Measurements from ENCODE around the gene FBXO34.

FBXO34 gene

DNA sequence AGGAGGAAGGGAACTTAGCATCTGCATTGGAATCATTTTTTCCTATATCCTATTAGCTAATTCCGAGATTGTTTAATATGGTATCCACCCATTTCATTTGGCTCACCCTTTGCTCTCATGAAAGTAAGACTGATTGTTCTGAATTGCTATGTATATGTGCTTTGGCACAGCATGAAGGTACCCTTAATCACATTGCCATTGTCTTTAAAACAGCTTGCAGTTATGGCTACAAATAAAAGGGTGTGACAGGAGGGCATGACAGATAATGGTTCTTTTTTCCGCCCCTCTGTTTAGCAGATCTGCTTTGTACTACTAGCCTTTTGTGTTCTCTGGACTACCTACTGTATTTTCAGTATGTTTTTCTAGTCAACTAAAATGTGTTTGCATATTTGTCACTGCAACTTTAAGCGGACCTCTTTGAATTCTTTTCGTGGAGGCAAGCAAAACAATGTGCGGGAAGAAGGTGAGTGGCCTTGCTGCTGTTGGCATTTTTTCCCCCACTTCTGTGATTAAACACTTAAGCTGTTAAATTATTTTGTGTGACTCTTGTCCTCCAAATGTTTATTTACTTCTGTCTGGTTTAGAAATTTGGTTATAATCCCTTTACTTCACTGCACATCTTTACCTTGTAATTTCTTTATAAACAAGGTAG, 35.8 kb downstream of the FBXO34 start:
- TF ChIP-seq FOXM1 (IDR thresholded peaks at IDR 0.05; ENCODE audit: borderline replicate concordance, low read depth) = no peak
- peak; percentile 11; the same call in 1 of the 2 replicates for TF ChIP-seq EP300 (IDR thresholded peaks at IDR 0.05; ENCODE audit: borderline replicate concordance)
- no peak for TF ChIP-seq EGR1 (IDR thresholded peaks at IDR 0.05)
- no peak for TF ChIP-seq TEAD4 (IDR thresholded peaks at IDR 0.05)
- TF ChIP-seq NFIC (IDR thresholded peaks at IDR 0.05) = peak; percentile 44

DNA sequence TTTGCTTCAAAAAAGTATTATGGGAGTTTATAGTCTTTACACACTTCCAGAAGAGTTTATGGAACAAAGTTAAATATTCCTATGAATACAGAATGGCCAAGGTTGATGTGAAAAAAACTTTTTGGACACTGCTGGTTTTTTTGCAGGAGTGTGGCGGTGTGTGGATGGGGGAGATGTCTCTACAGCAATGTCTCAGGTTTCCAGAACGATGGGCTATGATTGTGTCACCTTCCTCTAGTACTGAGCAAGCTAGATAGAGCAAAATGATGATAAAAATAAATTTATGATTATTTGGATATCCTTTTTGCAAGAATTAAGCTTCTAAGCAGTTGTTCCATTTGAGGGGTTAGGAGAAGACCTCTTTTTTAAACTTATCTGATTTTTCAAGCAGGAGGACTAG, 37.9 kb downstream of the FBXO34 start:
- TF ChIP-seq, protein P1, sequence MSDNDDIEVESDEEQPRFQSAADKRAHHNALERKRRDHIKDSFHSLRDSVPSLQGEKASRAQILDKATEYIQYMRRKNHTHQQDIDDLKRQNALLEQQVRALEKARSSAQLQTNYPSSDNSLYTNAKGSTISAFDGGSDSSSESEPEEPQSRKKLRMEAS (IDR thresholded peaks at IDR 0.05) = no peak
- no peak for TF ChIP-seq TAF1 (IDR thresholded peaks at IDR 0.05; ENCODE audit: low read depth)

DNA sequence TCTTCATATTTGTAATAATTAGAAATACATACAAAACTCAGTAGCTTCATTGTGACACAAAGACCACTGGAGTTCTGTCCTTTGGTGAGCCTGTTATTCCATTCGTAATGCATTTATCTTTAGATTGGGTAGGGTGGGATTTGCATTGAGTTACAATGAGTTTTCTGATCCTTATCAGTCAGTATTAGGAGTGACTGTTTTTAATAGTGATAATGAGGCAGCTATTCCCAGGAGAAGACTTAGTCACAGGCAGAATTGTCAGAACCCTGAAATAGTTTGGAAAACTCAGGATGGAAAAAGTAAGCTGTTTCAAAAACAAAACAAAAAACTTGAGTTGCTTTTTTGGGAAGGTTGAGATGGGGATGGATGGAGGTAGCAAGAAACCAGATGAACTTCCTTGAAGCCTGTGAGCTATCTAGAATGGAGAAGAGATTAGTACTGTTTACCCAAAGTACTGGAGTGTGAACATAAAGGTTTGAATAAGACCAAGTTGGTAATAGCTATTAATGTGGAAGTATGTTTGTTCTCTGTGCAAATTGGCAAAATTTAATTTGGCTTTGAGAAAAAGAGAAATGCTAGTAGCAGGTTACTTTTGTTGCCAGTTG, 38.6 kb downstream of the FBXO34 start:
- TF ChIP-seq NFIC (IDR thresholded peaks at IDR 0.05) (no peak), TAF1 (IDR thresholded peaks at IDR 0.05; ENCODE audit: low read depth) (no peak), TEAD4 (IDR thresholded peaks at IDR 0.05) (no peak), TCF12 (IDR thresholded peaks at IDR 0.05; ENCODE audit: low read depth) (no peak), CEBPB (IDR thresholded peaks at IDR 0.05) (no peak), RAD21 (IDR thresholded peaks at IDR 0.05; ENCODE audit: low read depth) (no peak), EP300 (IDR thresholded peaks at IDR 0.05; ENCODE audit: borderline replicate concordance) (no peak)
- TF ChIP-seq, protein P2, sequence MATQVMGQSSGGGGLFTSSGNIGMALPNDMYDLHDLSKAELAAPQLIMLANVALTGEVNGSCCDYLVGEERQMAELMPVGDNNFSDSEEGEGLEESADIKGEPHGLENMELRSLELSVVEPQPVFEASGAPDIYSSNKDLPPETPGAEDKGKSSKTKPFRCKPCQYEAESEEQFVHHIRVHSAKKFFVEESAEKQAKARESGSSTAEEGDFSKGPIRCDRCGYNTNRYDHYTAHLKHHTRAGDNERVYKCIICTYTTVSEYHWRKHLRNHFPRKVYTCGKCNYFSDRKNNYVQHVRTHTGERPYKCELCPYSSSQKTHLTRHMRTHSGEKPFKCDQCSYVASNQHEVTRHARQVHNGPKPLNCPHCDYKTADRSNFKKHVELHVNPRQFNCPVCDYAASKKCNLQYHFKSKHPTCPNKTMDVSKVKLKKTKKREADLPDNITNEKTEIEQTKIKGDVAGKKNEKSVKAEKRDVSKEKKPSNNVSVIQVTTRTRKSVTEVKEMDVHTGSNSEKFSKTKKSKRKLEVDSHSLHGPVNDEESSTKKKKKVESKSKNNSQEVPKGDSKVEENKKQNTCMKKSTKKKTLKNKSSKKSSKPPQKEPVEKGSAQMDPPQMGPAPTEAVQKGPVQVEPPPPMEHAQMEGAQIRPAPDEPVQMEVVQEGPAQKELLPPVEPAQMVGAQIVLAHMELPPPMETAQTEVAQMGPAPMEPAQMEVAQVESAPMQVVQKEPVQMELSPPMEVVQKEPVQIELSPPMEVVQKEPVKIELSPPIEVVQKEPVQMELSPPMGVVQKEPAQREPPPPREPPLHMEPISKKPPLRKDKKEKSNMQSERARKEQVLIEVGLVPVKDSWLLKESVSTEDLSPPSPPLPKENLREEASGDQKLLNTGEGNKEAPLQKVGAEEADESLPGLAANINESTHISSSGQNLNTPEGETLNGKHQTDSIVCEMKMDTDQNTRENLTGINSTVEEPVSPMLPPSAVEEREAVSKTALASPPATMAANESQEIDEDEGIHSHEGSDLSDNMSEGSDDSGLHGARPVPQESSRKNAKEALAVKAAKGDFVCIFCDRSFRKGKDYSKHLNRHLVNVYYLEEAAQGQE (IDR thresholded peaks at IDR 0.05; ENCODE audit: low read depth) = no peak
- TF ChIP-seq, protein P1 (IDR thresholded peaks at IDR 0.05) = no peak

DNA sequence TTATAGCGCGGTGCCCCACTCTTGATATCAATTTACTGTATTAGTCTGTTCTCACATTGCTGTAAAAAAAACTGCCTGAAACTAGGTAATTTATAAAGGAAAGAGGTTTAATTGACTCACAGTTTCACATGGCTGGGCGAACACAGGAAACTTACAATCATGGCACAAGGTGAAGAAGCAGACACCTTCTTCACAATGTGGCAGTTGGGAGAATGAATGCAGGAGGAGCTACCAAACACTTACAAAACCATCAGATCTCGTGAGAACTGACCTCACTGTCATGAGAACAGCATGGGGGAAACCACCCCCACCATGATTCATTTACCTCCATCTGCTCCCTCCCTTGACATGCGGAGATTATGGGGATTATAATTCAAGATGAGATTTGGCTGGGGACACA, 42.3 kb downstream of the FBXO34 start:
- no peak for TF ChIP-seq ZBTB7A (IDR thresholded peaks at IDR 0.05; ENCODE audit: low read depth)
- TF ChIP-seq EP300 (IDR thresholded peaks at IDR 0.05; ENCODE audit: borderline replicate concordance) = no peak
- no peak for TF ChIP-seq CREB1 (IDR thresholded peaks at IDR 0.05; ENCODE audit: low read depth)
- TF ChIP-seq RAD21 (IDR thresholded peaks at IDR 0.05; ENCODE audit: low read depth) = no peak
- TF ChIP-seq CEBPB (IDR thresholded peaks at IDR 0.05) = no peak
- no peak for TF ChIP-seq TEAD4 (IDR thresholded peaks at IDR 0.05)
- no peak for TF ChIP-seq YY1 (IDR thresholded peaks at IDR 0.05; ENCODE audit: low read depth)
- TF ChIP-seq, protein P3, sequence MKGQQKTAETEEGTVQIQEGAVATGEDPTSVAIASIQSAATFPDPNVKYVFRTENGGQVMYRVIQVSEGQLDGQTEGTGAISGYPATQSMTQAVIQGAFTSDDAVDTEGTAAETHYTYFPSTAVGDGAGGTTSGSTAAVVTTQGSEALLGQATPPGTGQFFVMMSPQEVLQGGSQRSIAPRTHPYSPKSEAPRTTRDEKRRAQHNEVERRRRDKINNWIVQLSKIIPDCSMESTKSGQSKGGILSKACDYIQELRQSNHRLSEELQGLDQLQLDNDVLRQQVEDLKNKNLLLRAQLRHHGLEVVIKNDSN (IDR thresholded peaks at IDR 0.05) = no peak
- TF ChIP-seq, protein P2 (IDR thresholded peaks at IDR 0.05; ENCODE audit: low read depth) = no peak
- TF ChIP-seq, protein P1 (IDR thresholded peaks at IDR 0.05) = no peak
- no peak for TF ChIP-seq TAF1 (IDR thresholded peaks at IDR 0.05; ENCODE audit: low read depth)
- TF ChIP-seq EGR1 (IDR thresholded peaks at IDR 0.05) = no peak
- TF ChIP-seq NFIC (IDR thresholded peaks at IDR 0.05) = no peak
- TF ChIP-seq TCF12 (IDR thresholded peaks at IDR 0.05; ENCODE audit: low read depth) = no peak
- TF ChIP-seq FOXM1 (IDR thresholded peaks at IDR 0.05; ENCODE audit: borderline replicate concordance, low read depth) = no peak

DNA sequence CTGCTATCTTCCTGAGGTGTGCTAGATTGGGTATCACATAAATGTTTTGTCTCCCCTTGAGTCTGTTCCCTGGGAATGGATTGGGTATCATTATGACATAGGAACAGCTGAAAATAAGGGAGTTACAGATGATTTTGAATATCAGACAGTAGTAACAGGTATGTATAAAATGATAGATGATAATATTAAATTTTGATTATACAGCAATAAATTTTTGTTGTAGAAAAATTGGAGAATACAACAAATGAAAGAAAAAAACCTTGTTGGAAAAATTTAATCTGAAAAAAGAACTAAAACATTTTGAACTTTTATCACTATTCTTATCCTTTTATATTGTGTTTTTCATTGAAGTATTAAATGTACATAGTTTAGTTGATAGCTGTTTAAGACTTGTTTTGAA, 43.2 kb downstream of the FBXO34 start:
- TF ChIP-seq, protein P2 (IDR thresholded peaks at IDR 0.05; ENCODE audit: low read depth) = no peak
- TF ChIP-seq EP300 (IDR thresholded peaks at IDR 0.05; ENCODE audit: borderline replicate concordance) (no peak), CREB1 (IDR thresholded peaks at IDR 0.05; ENCODE audit: low read depth) (no peak), NFIC (IDR thresholded peaks at IDR 0.05) (no peak), TAF1 (IDR thresholded peaks at IDR 0.05; ENCODE audit: low read depth) (no peak), TEAD4 (IDR thresholded peaks at IDR 0.05) (no peak), RAD21 (IDR thresholded peaks at IDR 0.05; ENCODE audit: low read depth) (no peak), TCF12 (IDR thresholded peaks at IDR 0.05; ENCODE audit: low read depth) (no peak), EGR1 (IDR thresholded peaks at IDR 0.05) (no peak), ZBTB7A (IDR thresholded peaks at IDR 0.05; ENCODE audit: low read depth) (no peak), YY1 (IDR thresholded peaks at IDR 0.05; ENCODE audit: low read depth) (no peak), CEBPB (IDR thresholded peaks at IDR 0.05) (no peak), FOXM1 (IDR thresholded peaks at IDR 0.05; ENCODE audit: borderline replicate concordance, low read depth) (no peak)
- TF ChIP-seq, protein P1 (IDR thresholded peaks at IDR 0.05) = no peak
- TF ChIP-seq, protein P3 (IDR thresholded peaks at IDR 0.05) = no peak

All from Ishikawa (cell line).